Measurements from ENCODE around the gene VEZF1. TPM values are rescaled to one million over a fixed set of nuclear protein-coding genes. Genes with fewer than 3 reads are reported as not detected.

Gene VEZF1
- 32.6 and 53.4 TPM in 2 replicates for total RNA-seq (2014; rRNA removed; shearing (Covaris generic); ENCODE audit: low replicate concordance)

- H3K9ac ChIP-seq (ENCODE audit: low read length) = peak within 1 kb of the TSS; percentile 82
- H3K27me3 ChIP-seq (ENCODE audit: low read length) = no peaks in the 10 kb centered on the region
- peak within 1 kb of the TSS; percentile 85 for H3K27ac ChIP-seq (ENCODE audit: low read length)
- H3K4me2 ChIP-seq (ENCODE audit: low read depth, low read length, poor library complexity, severe bottlenecking) = peak within 1 kb of the TSS; percentile 92
- H3K79me2 ChIP-seq (ENCODE audit: low read length) = peaks cover 50% of the 10 kb centered on the region
- H3K36me3 ChIP-seq (ENCODE audit: insufficient read depth, low read length) = peaks cover 6% of the 10 kb centered on the region; the same call in 1 of the 2 replicates
- H3K9me3 ChIP-seq (ENCODE audit: low read length) = no peaks in the 10 kb centered on the region
- peak within 1 kb of the TSS; percentile 81 for H3K4me3 ChIP-seq (ENCODE audit: low read length)
- peaks cover 64% of the 10 kb centered on the region for H3K4me1 ChIP-seq (ENCODE audit: low read length)
- H3K9me2 ChIP-seq (replicated peaks; ENCODE audit: insufficient read depth, low read length) = no peaks in the 10 kb centered on the region
- H4K20me1 ChIP-seq (ENCODE audit: insufficient read depth, low read depth, low read length) = no peaks in the 10 kb centered on the region; the same call in 1 of the 2 replicates
- peak; percentile 92 for DNase-seq
- no peak within 1 kb of the TSS for H2AFZ ChIP-seq (ENCODE audit: low read length)
Measured at GRCh38 chr17:57987581-57988300, at the start of gene VEZF1. Gene VEZF1 (minus strand): TSS chr17:57988254. CDS start chr17:57988111, 143 bp downstream.

GRCh38 chr17:58032691-58033415, 44.8 kb upstream of the VEZF1 start:
- H3K4me1 ChIP-seq (ENCODE audit: low read length) = peaks cover 5% of the 10 kb centered on the region; the same call in 1 of the 2 replicates
- no peak overlapping the region for H3K4me2 ChIP-seq (ENCODE audit: low read depth, low read length, poor library complexity, severe bottlenecking)
- no peak for DNase-seq
- H2AFZ ChIP-seq (ENCODE audit: low read length) = no peak overlapping the region
- no peaks in the 10 kb centered on the region for H3K79me2 ChIP-seq (ENCODE audit: low read length)
- no peaks in the 10 kb centered on the region for H3K27me3 ChIP-seq (ENCODE audit: low read length)
- H3K4me3 ChIP-seq (ENCODE audit: low read length) = no peak overlapping the region
- H3K36me3 ChIP-seq (ENCODE audit: insufficient read depth, low read length) = no peaks in the 10 kb centered on the region
- no peak overlapping the region for H3K9ac ChIP-seq (ENCODE audit: low read length)
- H4K20me1 ChIP-seq (ENCODE audit: insufficient read depth, low read depth, low read length) = no peaks in the 10 kb centered on the region
- no peaks in the 10 kb centered on the region for H3K9me2 ChIP-seq (replicated peaks; ENCODE audit: insufficient read depth, low read length)
- no peak overlapping the region for H3K27ac ChIP-seq (ENCODE audit: low read length)
- H3K9me3 ChIP-seq (ENCODE audit: low read length) = no peaks in the 10 kb centered on the region

- H3K36me3 ChIP-seq (ENCODE audit: insufficient read depth, low read length) = no peaks in the 10 kb centered on the region
- no peak overlapping the region for H3K27ac ChIP-seq (ENCODE audit: low read length)
- H3K9me2 ChIP-seq (replicated peaks; ENCODE audit: insufficient read depth, low read length) = no peaks in the 10 kb centered on the region
- H2AFZ ChIP-seq (ENCODE audit: low read length) = no peak overlapping the region
- no peak overlapping the region for H3K4me3 ChIP-seq (ENCODE audit: low read length)
- peaks cover 5% of the 10 kb centered on the region; the same call in 1 of the 2 replicates for H3K4me1 ChIP-seq (ENCODE audit: low read length)
- no peaks in the 10 kb centered on the region for H3K27me3 ChIP-seq (ENCODE audit: low read length)
- no peak for DNase-seq
- no peak overlapping the region for H3K9ac ChIP-seq (ENCODE audit: low read length)
- H3K9me3 ChIP-seq (ENCODE audit: low read length) = no peaks in the 10 kb centered on the region
- no peak overlapping the region for H3K4me2 ChIP-seq (ENCODE audit: low read depth, low read length, poor library complexity, severe bottlenecking)
- no peaks in the 10 kb centered on the region for H4K20me1 ChIP-seq (ENCODE audit: insufficient read depth, low read depth, low read length)
- no peaks in the 10 kb centered on the region for H3K79me2 ChIP-seq (ENCODE audit: low read length)
Measured at GRCh38 chr17:58028578-58028977, 40.5 kb upstream of the VEZF1 start.

- H3K9me2 ChIP-seq (replicated peaks; ENCODE audit: insufficient read depth, low read length) = no peaks in the 10 kb centered on the region
- H4K20me1 ChIP-seq (ENCODE audit: insufficient read depth, low read depth, low read length) = no peaks in the 10 kb centered on the region
- DNase-seq = no peak
- no peak overlapping the region for H3K27ac ChIP-seq (ENCODE audit: low read length)
- H3K9ac ChIP-seq (ENCODE audit: low read length) = no peak overlapping the region
- no peak overlapping the region for H3K4me3 ChIP-seq (ENCODE audit: low read length)
- no peaks in the 10 kb centered on the region for H3K36me3 ChIP-seq (ENCODE audit: insufficient read depth, low read length)
- no peak overlapping the region for H2AFZ ChIP-seq (ENCODE audit: low read length)
- no peaks in the 10 kb centered on the region for H3K27me3 ChIP-seq (ENCODE audit: low read length)
- H3K4me2 ChIP-seq (ENCODE audit: low read depth, low read length, poor library complexity, severe bottlenecking) = peak overlapping the region; percentile 51
- peaks cover 36% of the 10 kb centered on the region for H3K4me1 ChIP-seq (ENCODE audit: low read length)
- H3K79me2 ChIP-seq (ENCODE audit: low read length) = no peaks in the 10 kb centered on the region
- no peaks in the 10 kb centered on the region for H3K9me3 ChIP-seq (ENCODE audit: low read length)
Measured at GRCh38 chr17:58020401-58020800, 32.3 kb upstream of the VEZF1 start.

GRCh38 chr17:58019521-58019920, 31.5 kb upstream of the VEZF1 start:
- H3K27me3 ChIP-seq (ENCODE audit: low read length) = no peaks in the 10 kb centered on the region
- H3K9ac ChIP-seq (ENCODE audit: low read length) = peak overlapping the region; percentile 44; the same call in 1 of the 2 replicates
- no peaks in the 10 kb centered on the region for H3K36me3 ChIP-seq (ENCODE audit: insufficient read depth, low read length)
- no peak for DNase-seq
- no peaks in the 10 kb centered on the region for H4K20me1 ChIP-seq (ENCODE audit: insufficient read depth, low read depth, low read length)
- no peak overlapping the region; the same call in 1 of the 2 replicates for H2AFZ ChIP-seq (ENCODE audit: low read length)
- H3K4me2 ChIP-seq (ENCODE audit: low read depth, low read length, poor library complexity, severe bottlenecking) = peak overlapping the region; percentile 55
- no peaks in the 10 kb centered on the region for H3K79me2 ChIP-seq (ENCODE audit: low read length)
- H3K4me1 ChIP-seq (ENCODE audit: low read length) = peaks cover 41% of the 10 kb centered on the region
- H3K4me3 ChIP-seq (ENCODE audit: low read length) = peak overlapping the region; percentile 35; the same call in 1 of the 2 replicates
- no peaks in the 10 kb centered on the region for H3K9me3 ChIP-seq (ENCODE audit: low read length)
- H3K27ac ChIP-seq (ENCODE audit: low read length) = no peak overlapping the region
- no peaks in the 10 kb centered on the region for H3K9me2 ChIP-seq (replicated peaks; ENCODE audit: insufficient read depth, low read length)

- peak overlapping the region; percentile 55 for H3K4me2 ChIP-seq (ENCODE audit: low read depth, low read length, poor library complexity, severe bottlenecking)
- no peak overlapping the region for H3K27ac ChIP-seq (ENCODE audit: low read length)
Measured at GRCh38 chr17:58019039-58019438, 31.0 kb upstream of the VEZF1 start.

GRCh38 chr17:58010067-58010799, 22.2 kb upstream of the VEZF1 start:
- no peak overlapping the region for H2AFZ ChIP-seq (ENCODE audit: low read length)
- no peaks in the 10 kb centered on the region for H3K9me3 ChIP-seq (ENCODE audit: low read length)
- peaks cover 18% of the 10 kb centered on the region for H3K79me2 ChIP-seq (ENCODE audit: low read length)
- DNase-seq = no peak
- H3K4me2 ChIP-seq (ENCODE audit: low read depth, low read length, poor library complexity, severe bottlenecking) = no peak overlapping the region
- H3K9ac ChIP-seq (ENCODE audit: low read length) = no peak overlapping the region
- no peaks in the 10 kb centered on the region for H3K9me2 ChIP-seq (replicated peaks; ENCODE audit: insufficient read depth, low read length)
- peaks cover 16% of the 10 kb centered on the region for H4K20me1 ChIP-seq (ENCODE audit: insufficient read depth, low read depth, low read length)
- H3K27me3 ChIP-seq (ENCODE audit: low read length) = no peaks in the 10 kb centered on the region
- H3K4me3 ChIP-seq (ENCODE audit: low read length) = no peak overlapping the region
- H3K27ac ChIP-seq (ENCODE audit: low read length) = no peak overlapping the region
- H3K36me3 ChIP-seq (ENCODE audit: insufficient read depth, low read length) = peaks cover 16% of the 10 kb centered on the region
- peaks cover 20% of the 10 kb centered on the region for H3K4me1 ChIP-seq (ENCODE audit: low read length)

More at GRCh38 chr17:58019039-58019438, 31.0 kb upstream of the VEZF1 start:
- Histone ChIP-seq H3K9me2 (replicated peaks; ENCODE audit: insufficient read depth, low read length) (no peaks in the 10 kb centered on the region), H3K79me2 (ENCODE audit: low read length) (no peaks in the 10 kb centered on the region), H4K20me1 (ENCODE audit: insufficient read depth, low read depth, low read length) (no peaks in the 10 kb centered on the region), H3K9me3 (ENCODE audit: low read length) (no peaks in the 10 kb centered on the region), H3K4me3 (ENCODE audit: low read length) (peak overlapping the region; percentile 6; the same call in 1 of the 2 replicates), H2AFZ (ENCODE audit: low read length) (no peak overlapping the region; the same call in 1 of the 2 replicates), H3K36me3 (ENCODE audit: insufficient read depth, low read length) (no peaks in the 10 kb centered on the region), H3K9ac (ENCODE audit: low read length) (peak overlapping the region; percentile 44; the same call in 1 of the 2 replicates), H3K27me3 (ENCODE audit: low read length) (no peaks in the 10 kb centered on the region), H3K4me1 (ENCODE audit: low read length) (peaks cover 41% of the 10 kb centered on the region)
- no peak for DNase-seq
